ENCODE measurements around the gene CXCL5. TPM values are rescaled to one million over a fixed set of nuclear protein-coding genes. Genes with fewer than 3 reads are reported as not detected.

The CXCL5 gene
- total and polyA plus RNA-seq, 2 of the 4 experiments (the other 2 are of a cell fraction), result 0.14 TPM; not detected in 1

- TF ChIP-seq SMC3 (IDR thresholded peaks at IDR 0.05; ENCODE audit: low read depth, low read length), result no peak
Observed at GRCh38 chr4:74039315-74039763, 40.9 kb upstream of the CXCL5 start (continued).

- H4K8ac ChIP-seq (ENCODE audit: low read depth in 2 of 2, low read length in 2 of 2), result peak within 1 kb of the TSS; percentile 51 to 87; a peak in 3 of 4 replicates
- no peaks in the 10 kb centered on the region for H3K9me3 ChIP-seq (ENCODE audit: control insufficient read depth, insufficient read depth, low read length)
- H2AK5ac ChIP-seq (ENCODE audit: low read depth, low read length), result peak within 1 kb of the TSS; percentile 12
- H3K4me1 ChIP-seq (ENCODE audit: control insufficient read depth, insufficient read depth, low read length), result peaks cover 2% of the 10 kb centered on the region; the same call in 1 of the 2 replicates
- intact Hi-C loops (cut with micrococcal nuclease) (loop anchor here (1.0 to 10.0 kb wide), 7 partner anchors 64 to 464 kb away; partner anchors contain the start of gene CXCL1), in situ Hi-C loops (cut with MboI; ENCODE audit: low sequenced_read_pairs) (loop anchor here (10.0 kb wide), 1 partner anchor 374 kb away; no protein-coding TSS in a partner anchor), dilution Hi-C loops (cut with HindIII; ENCODE audit: low sequenced_read_pairs, unreplicated experiment) (no loop called here)
- H3K27me3 ChIP-seq (ENCODE audit: control insufficient read depth, insufficient read depth, low read length), result no peaks in the 10 kb centered on the region
- peak within 1 kb of the TSS; percentile 82; the same call in 2 of the 3 replicates for H2BK15ac ChIP-seq (ENCODE audit: low read depth, low read length)
- peak within 1 kb of the TSS; percentile 80 for H2AK9ac ChIP-seq (replicated peaks; ENCODE audit: low read depth, low read length, poor library complexity)
- no peaks in the 10 kb centered on the region for H3K9me1 ChIP-seq (ENCODE audit: insufficient read depth, low read length)
- WGBS, 2 experiments (ENCODE audit: extremely low coverage in 2 of 2, insufficient read length in 1 of 2), result 1% methylated on average over 20 of the region's 64 CpGs; no CpG with 5 or more reads in 1 of the 2 experiments
- BruUV-seq (replicated peaks), result TSS peak; percentile 79
- H2BK5ac ChIP-seq (ENCODE audit: low read depth, low read length, poor library complexity, severe bottlenecking), result peak within 1 kb of the TSS; percentile 23
- peak within 1 kb of the TSS; percentile 73 for H3K14ac ChIP-seq (replicated peaks; ENCODE audit: low read depth, low read length)
- no peaks in the 10 kb centered on the region for H4K20me1 ChIP-seq (ENCODE audit: insufficient read depth, low read length)
- ChIA-PET POLR2A (ENCODE audit: unreplicated experiment) (no interaction called here), CTCF (interaction anchor here (0.7 to 1.4 kb wide), 11 partner anchors 17 to 452 kb away, joined by 3 to 9 read pairs (median 3); no protein-coding TSS in a partner anchor)
- TF ChIP-seq RAD21 (IDR thresholded peaks at IDR 0.05; ENCODE audit: low read length) (peak; percentile 31), USF2 (IDR thresholded peaks at IDR 0.05; ENCODE audit: low read depth, low read length) (no peak), MXI1 (IDR thresholded peaks at IDR 0.05; ENCODE audit: borderline replicate concordance, low read depth, low read length) (no peak), BHLHE40 (IDR thresholded peaks at IDR 0.05; ENCODE audit: low read depth, low read length) (no peak), MAFK (IDR thresholded peaks at IDR 0.05; ENCODE audit: low read depth, low read length) (no peak), CTCF (conservative IDR thresholded peaks at IDR 0.05; ENCODE audit: low read depth, low read length) (peak; percentile 48), CHD1 (IDR thresholded peaks at IDR 0.05; ENCODE audit: low read depth, low read length) (no peak), RFX5 (IDR thresholded peaks at IDR 0.05; ENCODE audit: low read depth, low read length) (no peak), POLR2A (IDR thresholded peaks at IDR 0.05; ENCODE audit: low read depth, low read length) (0 out of 2 replicates have a peak, but pooled peaks have one; percentile 20), CEBPB (IDR thresholded peaks at IDR 0.05; ENCODE audit: low read depth, low read length) (no peak)
- peak within 1 kb of the TSS; percentile 92 for H2BK120ac ChIP-seq (ENCODE audit: low read depth, low read length)
- peak within 1 kb of the TSS; percentile 66 for H3K4ac ChIP-seq (ENCODE audit: low read depth, low read length)
- peak within 1 kb of the TSS; percentile 72 for H4K5ac ChIP-seq (ENCODE audit: low read depth, low read length)
- H3K56ac ChIP-seq (ENCODE audit: extremely low read depth, insufficient read depth, low read length), result peak within 1 kb of the TSS; percentile 61; the same call in 1 of the 2 replicates
- DNase-seq (peak; percentile 40), ATAC-seq (ENCODE audit: low read depth) (peak; percentile 97)
- H3K4me2 ChIP-seq (ENCODE audit: low read depth, low read length), result peak within 1 kb of the TSS; percentile 91
- H3K79me1 ChIP-seq (ENCODE audit: low read depth in 1 of 2, low read length in 2 of 2), result no peaks in the 10 kb centered on the region; a peak in 1 of 4 replicates
- H2BK20ac ChIP-seq (ENCODE audit: low read depth, low read length), result peak within 1 kb of the TSS; percentile 85
- peak within 1 kb of the TSS; percentile 64; the same call in 1 of the 2 replicates for H4K91ac ChIP-seq (ENCODE audit: insufficient read depth, low read depth, low read length)
- peak within 1 kb of the TSS; percentile 96 for H2AFZ ChIP-seq (replicated peaks; ENCODE audit: low read length, poor library complexity)
- H3K4me3 ChIP-seq (ENCODE audit: insufficient read depth, low read depth, low read length), result peak within 1 kb of the TSS; percentile 84
- peak within 1 kb of the TSS; percentile 81 for H3K9ac ChIP-seq (ENCODE audit: low read depth, low read length)
- no peaks in the 10 kb centered on the region for H3K36me3 ChIP-seq (ENCODE audit: control insufficient read depth, insufficient read depth, low read length)
- H3K18ac ChIP-seq (ENCODE audit: low read depth, low read length), result peak within 1 kb of the TSS; percentile 75
- peak within 1 kb of the TSS; percentile 53 for H3K27ac ChIP-seq (ENCODE audit: insufficient read depth, low read length)
- H3K23ac ChIP-seq (ENCODE audit: low read depth, low read length), result peak within 1 kb of the TSS; percentile 90
Observed at GRCh38 chr4:74038425-74039314, 40.2 kb upstream of the CXCL5 start, which contains the start of gene CXCL3. CXCL3 (minus strand) TSS chr4:74038689; CDS start chr4:74038611, 78 bp downstream.
